RKO (cell line): ENCODE results near the gene ROPN1L.
"Not testable (repeated sequence)": the region's sequence is repeated elsewhere in the genome, so short reads cannot be mapped to it uniquely, and the experiment has no call there.

Experiments
- DNase-seq: peaks from one replicate; pipeline ENCODE4 v3.0.0-alpha.2; 2016; ENCODE audit warnings: low spot score

ROPN1L gene

GRCh38 chr5:10501554-10502075 lies 59.9 kb downstream of the ROPN1L start:
- DNase-seq: no peak

GRCh38 chr5:10502130-10502529 lies 60.5 kb downstream of the ROPN1L start:
- DNase-seq: no peak

GRCh38 chr5:10502578-10502977 lies 60.9 kb downstream of the ROPN1L start:
- DNase-seq: no peak

GRCh38 chr5:10503321-10503720 lies 61.6 kb downstream of the ROPN1L start:
- DNase-seq: no peak

- no peak for DNase-seq
These were observed 62.5 kb downstream of the ROPN1L start for GRCh38 chr5:10503997-10504793.

- no peak for DNase-seq
These were observed 63.9 kb downstream of the ROPN1L start for GRCh38 chr5:10505517-10506095.

- no peak for DNase-seq
These were observed 64.9 kb downstream of the ROPN1L start for GRCh38 chr5:10506535-10506934.

GRCh38 chr5:10507575-10508096 lies 66.0 kb downstream of the ROPN1L start:
- DNase-seq: no peak

GRCh38 chr5:10509575-10509974 lies 67.9 kb downstream of the ROPN1L start:
- DNase-seq: no peak

GRCh38 chr5:10511741-10512640 lies 70.3 kb downstream of the ROPN1L start:
- DNase-seq: no peak

- no peak for DNase-seq
These were observed 72.1 kb downstream of the ROPN1L start for GRCh38 chr5:10513501-10514442.

GRCh38 chr5:10514572-10514971 lies 72.9 kb downstream of the ROPN1L start:
- not testable (repeated sequence) for DNase-seq
